Panc1 (cell line): Measurements from ENCODE around the gene CCSER2. TPM values are rescaled to one million over a fixed set of nuclear protein-coding genes. Genes with fewer than 3 reads are reported as not detected.
"Not testable (repeated sequence)": the region's sequence is repeated elsewhere in the genome, so short reads cannot be mapped to it uniquely, and the experiment has no call there.

ENCODE experiments used
- ATAC-seq: fragments of 200-7000 bp; cut with Tn5 transposase; 2 replicates; pipeline ENCODE4 v1.9.1; 2020; ENCODE audit warnings: mild to moderate bottlenecking, moderate library complexity
- BruUV-seq: library from RNA; stranded (reverse); fragments of 400-500 nt; replicated peaks from 2 replicates; lab custom pipeline; 2021; lab: Mats Ljungman, UMichigan
- CTCF ChIA-PET: fragments of 300-600 bp; sonication (Branson Sonifier 250); formaldehyde crosslinking; loops from one replicate; lab custom pipeline; 2022; ENCODE audit warnings: antibody characterized with exemption; lab: Charles Lee
- POLR2A ChIA-PET: fragments of 300-600 bp; sonication (Branson Sonifier 250); formaldehyde crosslinking; loops from one replicate; lab custom pipeline; 2022; ENCODE audit warnings: antibody characterized with exemption; lab: Charles Lee
- DNase-seq: peaks from one replicate; pipeline ENCODE4 v3.0.0-alpha.2; 2010; ENCODE audit warnings: low read depth, low spot score
- H3K27ac ChIP-seq: 2 replicates; pipeline ENCODE4 v1.5.1; 2011; ENCODE audit warnings: mild to moderate bottlenecking, low read length, inconsistent platforms
- H3K27me3 ChIP-seq: fragments of 200-500 bp; sonication (Bioruptor generic); 2 replicates; pipeline ENCODE4 v1.6.0; 2014; ENCODE audit warnings: low read length, inconsistent platforms; ENCODE audit not compliant: control insufficient read depth, insufficient read depth
- H3K36me3 ChIP-seq: fragments of 200-500 bp; sonication (Bioruptor generic); 2 replicates; pipeline ENCODE4 v1.5.1; 2014; ENCODE audit warnings: inconsistent platforms, mild to moderate bottlenecking, low read length, moderate library complexity; ENCODE audit not compliant: control insufficient read depth, insufficient read depth
- H3K4me1 ChIP-seq: 2 replicates; pipeline ENCODE4 v1.5.1; 2011; ENCODE audit warnings: inconsistent platforms, mild to moderate bottlenecking, low read length, moderate library complexity; ENCODE audit not compliant: control insufficient read depth, insufficient read depth
- H3K4me3 ChIP-seq, 2 experiments: 2 replicates each; pipeline ENCODE4 v1.5.1; 2011 to 2012; ENCODE audit warnings: low read depth in 2 of 2, low read length in 2 of 2, mild to moderate bottlenecking in 2 of 2, inconsistent platforms in 1 of 2, moderate library complexity in 1 of 2
- H3K9me3 ChIP-seq: fragments of 200-500 bp; sonication (Bioruptor generic); 2 replicates; pipeline ENCODE4 v1.5.1; 2014; ENCODE audit warnings: low read depth, mild to moderate bottlenecking, inconsistent platforms, low read length, moderate library complexity; ENCODE audit not compliant: control insufficient read depth, insufficient read depth
- POLR2AphosphoS5 ChIP-seq: IDR thresholded peaks from 2 replicates; pipeline ENCODE4 v1.6.1; 2012; ENCODE audit warnings: mild to moderate bottlenecking, low read depth, low read length, moderate library complexity
- SIN3A ChIP-seq: IDR thresholded peaks from 2 replicates; pipeline ENCODE4 v1.6.1; 2012; ENCODE audit warnings: low read depth, mild to moderate bottlenecking, low read length, moderate library complexity, borderline replicate concordance; ENCODE audit not compliant: insufficient read depth
- TCF7L2 ChIP-seq: IDR thresholded peaks from 2 replicates; pipeline ENCODE4 v1.6.1; 2011; ENCODE audit warnings: mild to moderate bottlenecking, low read depth, low read length, inconsistent platforms
- in situ Hi-C: cut with HindIII; loops from 2 replicates; pipeline ENCODE4 v1.10.0; 2016; ENCODE audit warnings: low sequenced_read_pairs, low pct_unique_long_range_greater_than_20kb
- intact Hi-C: fragments of 100-400 bp; cut with micrococcal nuclease; formaldehyde crosslinking; loops from one replicate; pipeline ENCODE4 v1.10.0; 2022; ENCODE audit not compliant: unreplicated experiment
- total RNA-seq: library from RNA; stranded (reverse); gene quantifications from one replicate; pipeline ENCODE4 v1.2.1, GENCODE V29; 2021; ENCODE audit not compliant: unreplicated experiment
- TF ChIP-seq, protein P1 (sequence below): fragments of 450-650 bp; IDR thresholded peaks from 2 replicates; pipeline ENCODE4 v1.5.1; 2017; ENCODE audit warnings: mild to moderate bottlenecking
- TF ChIP-seq, protein P2 (sequence below), 2 experiments: IDR thresholded peaks; 2 replicates each; pipeline ENCODE4 v1.6.1; 2011 to 2012; ENCODE audit warnings: low read depth in 2 of 2, control low read depth in 1 of 2, low read length in 1 of 2, mild to moderate bottlenecking in 1 of 2, moderate library complexity in 1 of 2; ENCODE audit not compliant: insufficient read depth in 1 of 2

The CCSER2 gene
- total RNA-seq, 1 experiment from 2014 or later = 63.7 TPM

DNA sequence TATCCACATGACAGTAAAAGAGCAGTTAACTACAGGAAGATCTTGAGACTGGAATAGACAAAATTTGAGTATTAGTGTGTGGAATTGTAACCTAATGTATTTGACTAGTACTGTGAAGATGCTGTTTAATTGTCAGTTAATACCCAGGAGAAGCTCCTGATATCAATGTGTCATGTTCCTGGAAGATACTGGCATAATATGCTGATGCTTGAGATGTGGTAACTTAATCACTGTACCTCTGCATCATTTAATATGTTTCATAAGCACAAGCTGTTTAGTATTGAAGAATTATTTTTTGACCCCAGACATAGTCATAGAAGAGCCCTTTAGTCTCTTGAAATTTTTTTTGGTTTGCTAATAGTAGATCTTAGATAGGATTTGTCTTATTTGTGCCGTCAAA lies 15.4 kb downstream of the CCSER2 start:
- TF ChIP-seq, protein P1, sequence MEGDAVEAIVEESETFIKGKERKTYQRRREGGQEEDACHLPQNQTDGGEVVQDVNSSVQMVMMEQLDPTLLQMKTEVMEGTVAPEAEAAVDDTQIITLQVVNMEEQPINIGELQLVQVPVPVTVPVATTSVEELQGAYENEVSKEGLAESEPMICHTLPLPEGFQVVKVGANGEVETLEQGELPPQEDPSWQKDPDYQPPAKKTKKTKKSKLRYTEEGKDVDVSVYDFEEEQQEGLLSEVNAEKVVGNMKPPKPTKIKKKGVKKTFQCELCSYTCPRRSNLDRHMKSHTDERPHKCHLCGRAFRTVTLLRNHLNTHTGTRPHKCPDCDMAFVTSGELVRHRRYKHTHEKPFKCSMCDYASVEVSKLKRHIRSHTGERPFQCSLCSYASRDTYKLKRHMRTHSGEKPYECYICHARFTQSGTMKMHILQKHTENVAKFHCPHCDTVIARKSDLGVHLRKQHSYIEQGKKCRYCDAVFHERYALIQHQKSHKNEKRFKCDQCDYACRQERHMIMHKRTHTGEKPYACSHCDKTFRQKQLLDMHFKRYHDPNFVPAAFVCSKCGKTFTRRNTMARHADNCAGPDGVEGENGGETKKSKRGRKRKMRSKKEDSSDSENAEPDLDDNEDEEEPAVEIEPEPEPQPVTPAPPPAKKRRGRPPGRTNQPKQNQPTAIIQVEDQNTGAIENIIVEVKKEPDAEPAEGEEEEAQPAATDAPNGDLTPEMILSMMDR = no peak
- TF ChIP-seq POLR2AphosphoS5 (no peak), TCF7L2 (no peak), SIN3A (no peak)
- TF ChIP-seq, protein P2, sequence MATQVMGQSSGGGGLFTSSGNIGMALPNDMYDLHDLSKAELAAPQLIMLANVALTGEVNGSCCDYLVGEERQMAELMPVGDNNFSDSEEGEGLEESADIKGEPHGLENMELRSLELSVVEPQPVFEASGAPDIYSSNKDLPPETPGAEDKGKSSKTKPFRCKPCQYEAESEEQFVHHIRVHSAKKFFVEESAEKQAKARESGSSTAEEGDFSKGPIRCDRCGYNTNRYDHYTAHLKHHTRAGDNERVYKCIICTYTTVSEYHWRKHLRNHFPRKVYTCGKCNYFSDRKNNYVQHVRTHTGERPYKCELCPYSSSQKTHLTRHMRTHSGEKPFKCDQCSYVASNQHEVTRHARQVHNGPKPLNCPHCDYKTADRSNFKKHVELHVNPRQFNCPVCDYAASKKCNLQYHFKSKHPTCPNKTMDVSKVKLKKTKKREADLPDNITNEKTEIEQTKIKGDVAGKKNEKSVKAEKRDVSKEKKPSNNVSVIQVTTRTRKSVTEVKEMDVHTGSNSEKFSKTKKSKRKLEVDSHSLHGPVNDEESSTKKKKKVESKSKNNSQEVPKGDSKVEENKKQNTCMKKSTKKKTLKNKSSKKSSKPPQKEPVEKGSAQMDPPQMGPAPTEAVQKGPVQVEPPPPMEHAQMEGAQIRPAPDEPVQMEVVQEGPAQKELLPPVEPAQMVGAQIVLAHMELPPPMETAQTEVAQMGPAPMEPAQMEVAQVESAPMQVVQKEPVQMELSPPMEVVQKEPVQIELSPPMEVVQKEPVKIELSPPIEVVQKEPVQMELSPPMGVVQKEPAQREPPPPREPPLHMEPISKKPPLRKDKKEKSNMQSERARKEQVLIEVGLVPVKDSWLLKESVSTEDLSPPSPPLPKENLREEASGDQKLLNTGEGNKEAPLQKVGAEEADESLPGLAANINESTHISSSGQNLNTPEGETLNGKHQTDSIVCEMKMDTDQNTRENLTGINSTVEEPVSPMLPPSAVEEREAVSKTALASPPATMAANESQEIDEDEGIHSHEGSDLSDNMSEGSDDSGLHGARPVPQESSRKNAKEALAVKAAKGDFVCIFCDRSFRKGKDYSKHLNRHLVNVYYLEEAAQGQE (IDR thresholded peaks at IDR 0.05; ENCODE audit: insufficient read depth in 1 of 2, low read depth in 2 of 2, low read length in 1 of 2) = no peak
- intact Hi-C loops (no loop called here), in situ Hi-C loops (no loop called here)
- Histone ChIP-seq H3K27ac (no peak overlapping the region), H3K36me3 (no peaks in the 10 kb centered on the region), H3K27me3 (no peaks in the 10 kb centered on the region), H3K4me1 (no peaks in the 10 kb centered on the region), H3K4me3 (no peak overlapping the region), H3K9me3 (no peaks in the 10 kb centered on the region)
- POLR2A ChIA-PET = no interaction called here
- DNase-seq = no peak
- CTCF ChIA-PET = no interaction called here
- ATAC-seq = no peak
- BruUV-seq = TSS peak; percentile 37

DNA sequence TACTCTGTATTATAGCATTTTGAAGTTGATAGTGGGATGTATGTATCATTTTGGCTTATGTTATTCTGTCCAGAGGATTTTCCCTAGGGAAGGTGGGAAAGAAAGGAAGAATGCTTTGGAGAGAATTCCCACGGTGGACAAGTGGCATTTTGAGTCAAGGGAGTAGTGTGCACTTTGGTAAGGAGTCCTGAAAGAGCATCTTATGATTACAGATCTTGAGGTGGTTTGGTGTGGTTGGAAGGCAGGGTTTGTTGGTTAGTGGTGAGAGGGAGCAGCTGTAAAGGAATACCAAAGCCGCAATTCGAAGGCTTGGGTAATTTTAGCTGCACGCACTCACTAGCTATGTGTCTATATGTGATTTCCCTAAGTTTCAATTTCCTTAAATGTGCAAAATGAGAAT lies 16.1 kb downstream of the CCSER2 start:
- Histone ChIP-seq H3K27ac (no peak overlapping the region), H3K36me3 (no peaks in the 10 kb centered on the region), H3K27me3 (no peaks in the 10 kb centered on the region), H3K4me1 (no peaks in the 10 kb centered on the region), H3K4me3 (no peak overlapping the region), H3K9me3 (no peaks in the 10 kb centered on the region)
- no TSS peak for BruUV-seq
- intact Hi-C loops = no loop called here
- ChIA-PET CTCF (interaction anchor here (0.7 kb wide), 1 partner anchor 80 kb away, joined by 3 read pairs; no protein-coding TSS in a partner anchor), POLR2A (no interaction called here)
- DNase-seq = no peak
- in situ Hi-C loops = no loop called here
- TF ChIP-seq, protein P2 (IDR thresholded peaks at IDR 0.05; ENCODE audit: insufficient read depth in 1 of 2, low read depth in 2 of 2, low read length in 1 of 2) = no peak
- TF ChIP-seq, protein P1 = no peak
- TF ChIP-seq SIN3A (no peak), POLR2AphosphoS5 (no peak), TCF7L2 (no peak)
- no peak for ATAC-seq

DNA sequence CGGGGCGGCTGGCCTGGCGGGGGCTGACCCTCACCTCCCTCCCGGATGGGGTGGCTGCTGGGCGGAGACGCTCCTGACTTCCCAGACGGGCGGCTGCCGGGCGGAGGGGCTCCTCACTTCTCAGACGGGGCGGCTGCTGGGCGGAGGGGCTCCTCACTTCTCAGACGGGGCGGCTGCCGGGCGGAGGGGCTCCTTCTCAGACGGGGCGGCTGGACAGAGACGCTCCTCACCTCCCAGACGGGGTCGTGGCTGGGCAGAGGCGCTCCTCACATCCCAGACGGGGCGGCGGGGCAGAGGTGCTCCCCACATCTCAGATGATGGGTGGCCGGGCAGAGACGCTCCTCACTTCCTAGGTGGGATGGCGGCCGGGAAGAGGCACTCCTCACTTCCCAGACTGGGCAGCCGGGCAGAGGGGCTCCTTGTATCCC lies 19.2 kb downstream of the CCSER2 start:
- in situ Hi-C loops, BruUV-seq, ATAC-seq, H3K36me3 ChIP-seq, POLR2A ChIA-PET, H3K4me1 ChIP-seq, H3K27me3 ChIP-seq, intact Hi-C loops, H3K4me3 ChIP-seq, H3K9me3 ChIP-seq, DNase-seq, H3K27ac ChIP-seq, CTCF ChIA-PET: not testable (repeated sequence)
